ENCODE data around the gene MKNK1.

Gene MKNK1

DNA sequence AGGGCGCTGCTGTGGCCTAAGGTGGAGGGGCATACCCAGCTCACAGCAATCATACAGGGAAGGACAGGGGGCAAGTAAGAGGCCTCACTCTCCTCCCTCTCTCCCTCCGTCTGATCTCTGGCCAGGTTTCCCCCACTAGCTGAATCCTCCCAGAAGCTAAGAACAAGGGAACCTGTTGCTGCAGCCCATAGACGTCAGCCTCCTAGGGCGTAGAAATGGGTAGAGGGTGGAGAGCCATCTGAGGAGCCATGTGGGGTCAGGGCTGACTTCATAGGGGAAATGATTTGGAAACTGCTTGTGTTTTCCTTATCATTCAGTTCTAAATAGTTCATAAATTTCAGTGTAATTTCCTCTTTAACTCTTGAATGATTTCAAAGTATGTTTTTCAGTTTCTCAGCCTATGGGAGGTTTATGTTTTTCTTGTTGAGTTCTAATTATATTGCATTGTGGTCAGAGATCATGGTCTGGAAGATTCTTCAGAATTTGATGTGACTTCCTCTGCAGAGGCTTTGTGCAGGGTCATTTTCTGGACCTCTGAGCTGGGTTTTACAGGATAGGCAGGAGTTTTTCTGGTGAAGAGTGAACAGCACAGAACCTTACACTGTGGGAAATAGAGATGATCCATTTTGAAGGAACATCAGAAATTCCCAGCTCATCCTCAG, 14.8 kb upstream of the MKNK1 start:
- no peak for DNase-seq

GRCh38 chr1:46617833-46618232, 13.8 kb upstream of the MKNK1 start:
- no peak for DNase-seq

GRCh38 chr1:46617108-46617800, 13.2 kb upstream of the MKNK1 start:
- no peak for DNase-seq

DNA sequence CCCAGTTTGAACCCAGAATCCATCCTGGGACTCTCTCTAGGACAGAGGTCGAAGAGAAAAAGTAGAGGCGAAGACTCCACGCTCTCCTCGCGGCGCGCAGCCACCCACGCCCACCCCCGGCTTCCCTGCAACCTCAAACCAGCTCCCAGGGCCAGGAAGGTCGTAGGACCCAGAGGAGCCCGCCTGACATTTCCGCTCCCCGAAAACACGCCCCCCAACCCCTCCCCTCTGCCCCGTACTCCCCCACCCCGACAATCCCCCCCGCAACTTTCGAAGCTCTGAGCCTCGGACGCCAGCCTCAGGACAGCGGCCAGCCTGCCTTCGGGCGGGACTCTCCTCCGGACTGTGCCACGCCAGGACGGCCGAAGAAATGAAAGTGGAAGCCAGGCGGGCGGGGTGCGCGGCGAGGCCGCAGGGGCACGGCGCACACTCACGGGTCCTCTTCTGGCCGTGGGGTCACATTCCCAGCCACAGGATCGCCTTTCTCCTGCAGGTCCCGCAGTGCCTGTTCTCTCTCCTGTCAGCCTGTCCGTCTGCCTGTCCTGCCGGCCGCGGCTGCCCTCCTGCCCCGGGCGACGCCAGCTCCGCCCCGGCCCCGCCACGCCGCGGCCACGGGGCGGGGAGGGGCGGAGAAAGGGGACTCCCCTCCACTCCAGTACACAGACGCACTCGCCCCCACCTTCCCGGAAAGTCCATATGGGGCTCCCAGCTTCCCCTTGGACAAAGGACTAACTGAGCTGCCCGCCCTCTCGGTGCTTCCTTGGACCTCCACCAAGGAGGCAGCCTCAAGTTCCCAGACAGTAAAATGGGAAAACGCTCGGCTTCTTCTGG, 12.4 kb upstream of the MKNK1 start, which contains the start of gene MOB3C:
Gene MOB3C, minus strand, starts transcription at position 535 of the 831 bp plus-strand sequence. CDS start 3,490 bp downstream, outside the sequence.
- DNase-seq, result peak; percentile 73

- DNase-seq, result no peak
Measured at GRCh38 chr1:46615735-46616134, 11.7 kb upstream of the MKNK1 start.

GRCh38 chr1:46615088-46615487, 11.0 kb upstream of the MKNK1 start:
- DNase-seq, result no peak

DNA sequence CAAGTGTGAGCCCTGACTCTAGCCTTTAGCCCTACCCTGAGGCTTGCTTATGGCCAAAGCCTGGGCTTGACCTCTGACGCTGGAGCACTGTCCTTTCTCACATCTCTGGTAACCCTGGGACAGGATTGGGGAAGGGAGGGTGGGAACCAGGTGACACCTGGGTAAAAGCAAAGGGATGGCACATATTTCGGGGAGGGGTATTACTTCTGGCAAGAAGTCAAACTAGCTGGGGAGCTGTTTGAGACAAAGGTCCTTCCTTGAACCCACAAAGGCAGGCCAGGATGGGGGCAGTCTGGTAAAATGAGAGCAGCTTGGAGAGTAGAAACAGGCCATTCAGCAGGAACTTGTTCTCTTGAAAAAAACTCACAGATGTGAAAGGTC, 10.5 kb upstream of the MKNK1 start:
- no peak for DNase-seq

GRCh38 chr1:46613661-46614603, 9.9 kb upstream of the MKNK1 start:
- peak; percentile 38 for DNase-seq

- DNase-seq, result no peak
Measured at GRCh38 chr1:46612937-46613660, 9.0 kb upstream of the MKNK1 start.

- no peak for DNase-seq
Measured at GRCh38 chr1:46611691-46612221, 7.7 kb upstream of the MKNK1 start.

DNA sequence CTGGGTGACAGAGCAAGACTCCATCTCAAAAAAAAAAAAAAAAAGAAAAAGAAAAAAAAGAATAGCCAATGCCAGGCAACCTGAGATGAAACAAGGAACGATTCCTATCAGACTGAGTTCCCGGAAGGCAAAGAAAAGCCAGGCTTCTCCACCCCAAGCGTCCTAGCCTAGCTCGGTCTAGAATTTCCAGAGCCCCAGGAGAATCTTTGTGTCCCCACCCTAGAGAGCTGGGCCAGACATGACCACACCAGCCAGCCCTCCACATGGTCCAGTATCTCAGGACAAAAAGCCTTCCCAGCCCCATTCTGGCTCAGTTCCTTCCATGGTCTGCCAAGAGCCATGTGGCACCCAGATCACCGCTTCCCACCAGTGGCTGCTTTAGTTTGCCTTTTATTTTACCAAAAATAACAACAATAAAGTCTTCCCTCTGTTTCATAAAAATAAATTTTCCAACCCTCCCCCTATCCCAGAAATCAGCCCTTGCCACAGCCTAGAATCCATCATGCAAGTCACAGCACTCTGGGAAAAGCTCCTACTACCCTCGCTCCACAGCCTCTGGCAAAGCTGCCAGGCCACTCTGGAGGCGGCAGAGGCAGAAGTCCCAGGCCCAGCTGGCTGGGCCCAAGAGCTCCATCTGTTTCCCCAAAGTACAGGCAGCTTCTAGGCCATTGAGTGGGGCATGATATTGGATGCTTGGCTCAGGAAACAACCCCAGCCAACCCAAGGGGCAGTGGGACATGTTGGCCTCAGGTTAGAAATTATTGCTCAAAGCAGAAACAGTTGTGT, 3.5 kb upstream of the MKNK1 start:
- DNase-seq, result no peak

- DNase-seq, result no peak
Measured at GRCh38 chr1:46606255-46606965, 2.3 kb upstream of the MKNK1 start.

GRCh38 chr1:46605232-46605631, 1.2 kb upstream of the MKNK1 start:
- peak; percentile 48 for DNase-seq

DNA sequence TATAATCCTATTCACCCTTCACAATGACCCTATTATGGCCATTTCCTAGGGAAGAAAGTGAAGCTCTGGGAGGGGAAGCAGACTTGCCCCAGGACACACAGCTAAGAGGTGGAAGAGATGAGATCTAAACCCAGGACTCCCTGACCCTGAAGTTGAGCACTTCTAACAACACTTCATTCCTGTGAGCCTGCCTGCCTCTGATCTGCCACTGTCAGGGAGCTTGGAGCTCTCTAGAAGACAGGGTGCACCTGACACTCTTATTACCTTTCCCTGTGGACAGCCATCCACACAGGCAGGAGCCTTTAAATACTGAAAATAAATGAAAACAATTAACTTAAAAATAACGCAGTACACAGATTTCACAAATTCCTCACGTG, 599 bp downstream of the MKNK1 start:
- DNase-seq, result no peak

DNA sequence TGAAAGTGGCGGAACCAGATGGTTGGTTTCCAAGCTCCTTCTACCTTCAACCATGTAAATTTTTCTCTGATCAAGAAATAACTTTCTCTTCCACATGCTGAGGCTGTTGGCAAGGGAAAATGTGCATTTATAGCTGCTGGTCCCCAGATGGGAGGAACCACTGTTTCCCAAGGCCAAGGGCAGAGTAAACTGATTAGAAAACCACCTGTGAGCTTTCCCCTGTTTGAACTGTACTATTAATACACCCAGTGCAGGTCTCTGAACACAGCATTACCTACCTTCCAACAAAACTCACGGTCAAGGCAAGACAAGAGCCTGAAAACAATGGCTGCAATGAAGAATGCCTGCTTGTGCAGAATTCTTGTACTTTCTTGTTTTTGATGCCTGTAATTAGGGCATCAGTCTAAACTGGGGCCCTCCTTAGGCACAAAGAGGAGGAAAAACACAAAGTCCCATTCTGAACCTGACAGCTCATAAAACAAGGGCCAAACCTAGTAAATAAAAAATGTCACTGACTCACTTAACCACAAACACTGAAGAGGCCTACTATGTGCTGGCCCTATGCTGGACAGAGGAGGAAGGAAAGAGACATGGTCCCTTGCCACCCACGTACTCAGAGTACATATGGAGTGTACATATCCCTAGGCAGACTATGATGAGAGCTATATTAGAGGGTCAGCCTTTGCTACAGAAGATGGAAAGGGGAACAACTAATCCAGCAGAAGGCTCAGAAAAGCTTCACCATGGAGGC, 2.6 kb downstream of the MKNK1 start:
- no peak for DNase-seq

- DNase-seq, result no peak
Measured at GRCh38 chr1:46599059-46599970, 4.8 kb downstream of the MKNK1 start.

- DNase-seq, result no peak
Measured at GRCh38 chr1:46596846-46597245, 7.2 kb downstream of the MKNK1 start.

GRCh38 chr1:46596036-46596435, 8.0 kb downstream of the MKNK1 start:
- DNase-seq, result no peak
